ENCODE data around the gene SMYD3.

DNA sequence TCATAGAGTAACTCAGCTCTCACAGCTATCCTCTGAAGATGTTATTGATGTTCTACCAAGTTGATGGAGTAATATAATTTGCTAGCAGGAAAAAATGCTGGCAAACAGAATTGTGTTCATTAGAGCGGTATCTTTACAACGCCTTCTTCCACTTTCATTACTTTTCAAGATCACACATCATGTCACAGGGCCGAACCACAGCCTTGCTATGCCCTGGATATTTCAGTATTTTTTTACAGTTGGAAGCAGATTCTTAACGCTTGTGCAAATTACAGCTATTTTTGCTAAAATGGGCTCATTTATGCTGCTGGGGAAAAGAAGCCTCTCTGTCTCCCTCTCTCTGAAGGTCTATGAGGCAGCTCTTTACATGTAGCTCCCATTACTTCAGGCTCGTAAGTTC lies 720.1 kb downstream of the SMYD3 start:
- TF ChIP-seq CTCF (conservative IDR thresholded peaks at IDR 0.05 in 1 of 2, IDR thresholded peaks at IDR 0.05 in 1 of 2; ENCODE audit: low read depth in 1 of 2, low read length in 2 of 2) (peak in 1 of 2 donors; percentile 3), EZH2 (IDR thresholded peaks at IDR 0.05; ENCODE audit: low read length, missing control alignments) (no peak)
